ENCODE results near the gene CRK. TPM values are rescaled to one million over a fixed set of nuclear protein-coding genes. Genes with fewer than 3 reads are reported as not detected.

The CRK gene
- total RNA-seq, 1 donor, result 149 TPM

- H3K4me3 ChIP-seq (ENCODE audit: low read depth, low read length), result no peak overlapping the region
- peak; percentile 66 for DNase-seq (ENCODE audit: low read depth)
- no peak for TF ChIP-seq CTCF (IDR thresholded peaks at IDR 0.05; ENCODE audit: insufficient read depth, low read depth, low read length)
Measured at GRCh38 chr17:1438593-1439083, 17.4 kb downstream of the CRK start.

GRCh38 chr17:1435326-1435725 lies 20.7 kb downstream of the CRK start:
- DNase-seq (ENCODE audit: low read depth), result no peak
- no peak overlapping the region for H3K4me3 ChIP-seq (ENCODE audit: low read depth, low read length)
- no peak for TF ChIP-seq CTCF (IDR thresholded peaks at IDR 0.05; ENCODE audit: insufficient read depth, low read depth, low read length)

GRCh38 chr17:1434150-1434549 lies 21.9 kb downstream of the CRK start:
- no peak for TF ChIP-seq CTCF (IDR thresholded peaks at IDR 0.05; ENCODE audit: insufficient read depth, low read depth, low read length)
- peak; percentile 72 for DNase-seq (ENCODE audit: low read depth)
- H3K4me3 ChIP-seq (ENCODE audit: low read depth, low read length), result no peak overlapping the region

GRCh38 chr17:1431631-1432104 lies 24.4 kb downstream of the CRK start:
- TF ChIP-seq CTCF (IDR thresholded peaks at IDR 0.05; ENCODE audit: insufficient read depth, low read depth, low read length), result no peak
- DNase-seq (ENCODE audit: low read depth), result no peak
- H3K4me3 ChIP-seq (ENCODE audit: low read depth, low read length), result no peak overlapping the region

- H3K4me3 ChIP-seq (ENCODE audit: low read depth, low read length), result no peak overlapping the region
- no peak for DNase-seq (ENCODE audit: low read depth)
- TF ChIP-seq CTCF (IDR thresholded peaks at IDR 0.05; ENCODE audit: insufficient read depth, low read depth, low read length), result no peak
Measured at GRCh38 chr17:1423456-1424135, 32.4 kb downstream of the CRK start.

GRCh38 chr17:1422885-1423284 lies 33.1 kb downstream of the CRK start:
- no peak overlapping the region for H3K4me3 ChIP-seq (ENCODE audit: low read depth, low read length)
- peak; percentile 91 for DNase-seq (ENCODE audit: low read depth)

More at GRCh38 chr17:1422885-1423284, 33.1 kb downstream of the CRK start:
- TF ChIP-seq CTCF (IDR thresholded peaks at IDR 0.05; ENCODE audit: insufficient read depth, low read depth, low read length), result no peak
